B cell (primary cell): Measurements from ENCODE around the gene ORM1. TPM values are rescaled to one million over a fixed set of nuclear protein-coding genes. Genes with fewer than 3 reads are reported as not detected.

ENCODE experiments used
- ATAC-seq: fragments of 200-7000 bp; cut with Tn5 transposase; one replicate; pipeline ENCODE4 v1.10.0; 2021; ENCODE audit warnings: low read depth, mild to moderate bottlenecking, moderate number of reproducible peaks, moderate library complexity
- CTCF ChIA-PET: fragments of 350-600 bp; sonication (Branson Sonifier 250); formaldehyde crosslinking; loops from one replicate; lab custom pipeline; 2021; ENCODE audit warnings: antibody characterized with exemption, inconsistent platforms; lab: Charles Lee
- POLR2A ChIA-PET: fragments of 350-600 bp; sonication (Branson Sonifier 250); formaldehyde crosslinking; loops from one replicate; lab custom pipeline; 2021; ENCODE audit warnings: antibody characterized with exemption; lab: Charles Lee
- DNase-seq: peaks from one replicate; pipeline ENCODE4 v3.0.0; 2013
- H2AFZ ChIP-seq: 2 replicates; pipeline ENCODE4 v1.6.1; 2012; ENCODE audit warnings: mild to moderate bottlenecking, low read depth, low read length; ENCODE audit not compliant: insufficient read depth, poor library complexity, severe bottlenecking
- H3K27ac ChIP-seq, 2 donors: 1 replicate in 1 of 2; 2 replicates in 1 of 2; pipeline ENCODE4 v1.5.1; 2012 to 2013; ENCODE audit warnings: low read length in 2 of 2, mild to moderate bottlenecking in 2 of 2, moderate library complexity in 1 of 2
- H3K27me3 ChIP-seq, 4 experiments: fragments of 200-600 bp in 1 of 4; sonication (generic) in 1 of 4; replicated peaks in 1 of 4; 1 replicate in 2 of 4; 2 replicates in 2 of 4; pipeline versions ENCODE4 v1.6.1 to v1.7.0; 2013 to 2016; ENCODE audit warnings: low read length in 3 of 4, mild to moderate bottlenecking in 2 of 4, mixed read lengths in 1 of 4, moderate library complexity in 1 of 4; ENCODE audit not compliant: insufficient read depth in 4 of 4, control insufficient read depth in 3 of 4; ENCODE audit errors: control extremely low read depth in 1 of 4
- H3K36me3 ChIP-seq, 2 experiments: replicated peaks in 1 of 2; 1 replicate in 1 of 2; 2 replicates in 1 of 2; pipeline versions ENCODE4 v1.6.1 to v1.7.1; 2013; ENCODE audit warnings: low read length in 1 of 2; ENCODE audit not compliant: insufficient read depth in 2 of 2, control insufficient read depth in 1 of 2; ENCODE audit errors: control extremely low read depth in 1 of 2, extremely low read depth in 1 of 2
- H3K4me1 ChIP-seq, 2 donors: fragments of 200-600 bp in 1 of 2; sonication (generic) in 1 of 2; 1 replicate in 1 of 2; 2 replicates in 1 of 2; pipeline versions ENCODE4 v1.5.1 to v1.6.1; 2013 to 2017; ENCODE audit warnings: low read length in 2 of 2; ENCODE audit not compliant: control insufficient read depth in 2 of 2, insufficient read depth in 2 of 2
- H3K4me2 ChIP-seq: replicated peaks from 2 replicates; pipeline ENCODE3; 2012; ENCODE audit warnings: mild to moderate bottlenecking, low read depth, low read length; ENCODE audit not compliant: poor library complexity, severe bottlenecking
- H3K4me3 ChIP-seq, 5 experiments: fragments of 200-600 bp in 1 of 5; sonication (generic) in 1 of 5; 1 replicate in 3 of 5; 2 replicates in 2 of 5; pipeline versions ENCODE4 v1.5.1 to v1.7.0; 2011 to 2016; ENCODE audit warnings: low read length in 4 of 5, mild to moderate bottlenecking in 4 of 5, low read depth in 2 of 5, control low read depth in 1 of 5, moderate library complexity in 1 of 5; ENCODE audit not compliant: insufficient read depth in 1 of 5; ENCODE audit errors: control extremely low read depth in 1 of 5, extremely low read depth in 1 of 5
- H3K79me2 ChIP-seq: fragments of 200-600 bp; sonication (generic); one replicate; pipeline ENCODE4 v1.6.0; 2016; ENCODE audit warnings: low read length; ENCODE audit not compliant: control insufficient read depth, insufficient read depth
- H3K9ac ChIP-seq: fragments of 200-600 bp; sonication (generic); 2 replicates; pipeline ENCODE4 v1.6.1; 2017; ENCODE audit warnings: mild to moderate bottlenecking, low read length, moderate library complexity
- H3K9me3 ChIP-seq, 3 donors: one replicate each; pipeline versions ENCODE4 v1.6.1 to v1.7.1; 2013; ENCODE audit warnings: low read length in 2 of 3; ENCODE audit not compliant: control insufficient read depth in 2 of 3, insufficient read depth in 1 of 3; ENCODE audit errors: control extremely low read depth in 1 of 3
- H4K20me1 ChIP-seq: 2 replicates; pipeline ENCODE4 v1.6.0; 2012; ENCODE audit warnings: mild to moderate bottlenecking, low read length; ENCODE audit not compliant: insufficient read depth, control insufficient read depth, poor library complexity, severe bottlenecking
- H3K27ac Mint-ChIP-seq: one replicate; pipeline ENCODE4 v1.8.0; 2021; ENCODE audit warnings: mixed read lengths
- H3K27me3 Mint-ChIP-seq: one replicate; pipeline ENCODE4 v1.8.0; 2021; ENCODE audit warnings: mixed read lengths
- H3K4me1 Mint-ChIP-seq: one replicate; pipeline ENCODE4 v1.8.0; 2021; ENCODE audit warnings: mixed read lengths
- H3K4me3 Mint-ChIP-seq: one replicate; pipeline ENCODE4 v1.8.0; 2021; ENCODE audit warnings: mixed read lengths
- H3K9me3 Mint-ChIP-seq: one replicate; pipeline ENCODE4 v1.8.0; 2022; ENCODE audit warnings: mixed read lengths; ENCODE audit not compliant: insufficient read depth
- CTCF ChIP-seq: fragments of 200-600 bp; IDR thresholded peaks from one replicate; pipeline ENCODE4 v1.8.0; 2022; ENCODE audit warnings: antibody characterized with exemption, mild to moderate bottlenecking
- EZH2 ChIP-seq: IDR thresholded peaks from 2 replicates; pipeline ENCODE4 v1.6.1; 2012; ENCODE audit warnings: borderline replicate concordance, low read depth, mild to moderate bottlenecking, moderate library complexity, low read length; ENCODE audit not compliant: insufficient read depth, poor library complexity, severe bottlenecking
- WGBS: methylation state at CpG from one replicate; pipeline ENCODE4 v1.1.5; 2013; ENCODE audit warnings: missing lambda C conversion rate; ENCODE audit not compliant: insufficient coverage; 5-methylcytosine and 5-hydroxymethylcytosine counted together
- intact Hi-C: fragments of 100-400 bp; cut with micrococcal nuclease; formaldehyde crosslinking; loops from one replicate; pipeline ENCODE4 v1.10.0; 2022
- polyA plus RNA-seq: library from polyadenylated mRNA; depleted of rRNA; stranded (reverse); fragments of >200 nt; gene quantifications from 2 replicates; pipeline ENCODE4 v1.2.3, GENCODE V29; 2012
- total RNA-seq, 2 donors: library from RNA; stranded (reverse); fragments of 120-200 nt in 1 of 2; gene quantifications; 1 replicate in 1 of 2; 2 replicates in 1 of 2; pipeline versions ENCODE4 v1.2.3 to v1.2.4, GENCODE V29; 2013 to 2022

Gene ORM1
- total and polyA plus RNA-seq, 2 donors (not counting 1 experiment from before 2014, with no cell fraction given): 0.13 TPM; not detected in 1

- H3K27me3 Mint-ChIP-seq: no peaks in the 10 kb centered on the region
- ChIA-PET CTCF (interaction anchor here (0.7 to 5.6 kb wide), 4 partner anchors 14 to 26 kb away, joined by 3 to 85 read pairs (median 4); partner anchors contain the start of gene AKNA), POLR2A (interaction anchor here (0.6 to 5.1 kb wide), 5 partner anchors 16 to 33 kb away, joined by 3 to 135 read pairs (median 14); partner anchors contain the start of gene AKNA)
- H3K9me3 Mint-ChIP-seq: no peaks in the 10 kb centered on the region
- 39% methylated on average over 4 of the region's 7 CpGs for WGBS
- TF ChIP-seq CTCF (no peak), EZH2 (no peak)
- Histone ChIP-seq H3K9me3 (no peaks in the 10 kb centered on the region), H3K27me3 (no peaks in the 10 kb centered on the region), H3K4me2 (peak overlapping the region; percentile 75), H3K4me1 (peaks cover 92 to 96% of the 10 kb centered on the region in 2 donors), H3K9ac (no peak overlapping the region), H3K27ac (peak overlapping the region; percentile 92 to 95), H3K4me3 (peak overlapping the region in 1 of 5 experiments; percentile 7), H3K79me2 (peaks cover 55% of the 10 kb centered on the region), H4K20me1 (no peaks in the 10 kb centered on the region), H2AFZ (no peak overlapping the region), H3K36me3 (peaks cover 2 to 83% of the 10 kb centered on the region in 2 experiments)
- H3K4me1 Mint-ChIP-seq: peaks cover 93% of the 10 kb centered on the region
- no peak for ATAC-seq
- intact Hi-C loops: loop anchor here (5.0 kb wide), 1 partner anchor 81 kb away; no protein-coding TSS in a partner anchor
- H3K27ac Mint-ChIP-seq: peak overlapping the region; percentile 97
- peak overlapping the region; percentile 79 for H3K4me3 Mint-ChIP-seq
- no peak for DNase-seq
Observed at GRCh38 chr9:114371343-114371944, 48.5 kb downstream of the ORM1 start.
